Inflammatory macrophage treated with lipopolysaccharide for 1 hour (primary cell): ENCODE results near the gene TMEM167B.
"Not testable (repeated sequence)": the region's sequence is repeated elsewhere in the genome, so short reads cannot be mapped to it uniquely, and the experiment has no call there.

Experiments used
- DNase-seq, 2 donors: peaks; one replicate each; pipeline ENCODE4 v3.0.0-alpha.2; 2020 to 2022

Gene TMEM167B

DNA sequence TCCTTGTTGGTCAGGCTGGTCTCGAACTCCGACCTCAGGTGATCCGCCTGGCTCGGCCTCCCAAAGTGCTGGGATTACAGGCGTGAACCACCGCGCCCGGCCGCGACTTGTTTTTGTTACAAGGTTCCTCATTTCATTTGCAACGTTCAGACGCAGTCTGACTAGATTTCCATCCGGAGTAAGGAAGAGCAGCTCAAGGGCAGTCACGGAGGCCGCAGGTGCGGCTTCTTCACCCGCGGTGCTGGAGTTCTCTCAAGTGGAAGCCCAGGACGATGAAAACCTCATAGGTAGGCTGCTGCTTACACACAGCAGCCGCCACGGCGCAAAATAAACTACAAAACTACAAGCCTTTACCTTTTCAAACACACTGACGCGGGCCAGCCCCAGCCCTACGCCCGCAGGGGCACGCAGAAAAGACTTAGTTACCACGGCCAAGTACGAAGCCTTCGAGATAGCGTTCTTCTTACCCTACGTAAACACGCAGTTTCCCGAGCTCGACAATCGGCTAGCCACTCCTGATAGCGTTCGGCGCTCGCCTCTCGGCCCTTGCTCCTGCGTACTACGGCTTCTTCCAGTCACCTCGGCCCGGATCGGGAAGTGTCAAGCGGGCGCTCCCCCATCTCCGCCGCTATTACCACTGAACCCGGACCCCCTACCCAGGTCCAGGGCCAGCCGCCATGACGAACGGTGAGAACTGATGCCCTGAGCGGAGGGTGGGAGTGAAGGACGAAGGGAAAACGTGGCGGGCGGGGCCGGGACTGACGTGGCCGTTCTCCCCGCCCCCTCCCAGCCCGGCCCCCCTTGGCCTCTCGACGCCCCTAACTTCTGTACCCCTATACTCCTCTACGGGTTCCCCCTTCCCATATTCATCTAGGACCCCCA is at the start of gene TMEM167B:
TMEM167B (plus strand) TSS at position 569 of the 882 bp plus-strand sequence; CDS start at position 678, 109 bp downstream.
- DNase-seq = peak; percentile 91 to 93

DNA sequence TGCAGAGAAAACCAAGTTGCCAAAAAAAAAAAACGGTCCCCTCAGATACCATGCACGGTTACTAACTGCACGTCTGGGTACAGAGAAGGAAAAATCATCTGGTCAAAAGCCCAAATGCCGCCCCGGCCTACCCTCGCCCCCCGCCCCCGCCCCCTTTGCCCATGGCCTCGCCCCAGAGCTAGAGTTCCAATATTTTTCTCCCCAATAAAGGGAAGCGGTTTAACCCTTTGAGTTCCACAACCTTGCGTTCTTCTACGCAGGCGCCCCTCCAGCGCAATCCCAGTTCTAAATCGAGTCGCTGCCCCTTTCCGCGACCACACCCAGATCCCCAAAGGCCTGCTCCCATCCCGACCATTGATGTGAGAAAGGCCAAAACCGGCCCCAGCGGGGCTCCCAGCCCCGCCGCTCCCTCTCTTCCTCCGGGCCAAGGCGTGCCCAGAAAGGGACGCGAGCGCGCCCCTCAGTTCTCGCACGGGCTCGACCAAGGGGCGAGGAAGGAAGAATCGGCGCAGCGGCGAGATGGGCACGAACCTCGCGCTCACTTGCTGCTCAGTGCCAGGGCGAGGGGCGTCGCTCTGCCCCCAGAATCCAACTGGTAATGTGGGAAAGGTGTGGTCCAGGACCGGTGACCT is 49.5 kb upstream of the TMEM167B start:
- DNase-seq = peak; percentile 13 to 19

DNA sequence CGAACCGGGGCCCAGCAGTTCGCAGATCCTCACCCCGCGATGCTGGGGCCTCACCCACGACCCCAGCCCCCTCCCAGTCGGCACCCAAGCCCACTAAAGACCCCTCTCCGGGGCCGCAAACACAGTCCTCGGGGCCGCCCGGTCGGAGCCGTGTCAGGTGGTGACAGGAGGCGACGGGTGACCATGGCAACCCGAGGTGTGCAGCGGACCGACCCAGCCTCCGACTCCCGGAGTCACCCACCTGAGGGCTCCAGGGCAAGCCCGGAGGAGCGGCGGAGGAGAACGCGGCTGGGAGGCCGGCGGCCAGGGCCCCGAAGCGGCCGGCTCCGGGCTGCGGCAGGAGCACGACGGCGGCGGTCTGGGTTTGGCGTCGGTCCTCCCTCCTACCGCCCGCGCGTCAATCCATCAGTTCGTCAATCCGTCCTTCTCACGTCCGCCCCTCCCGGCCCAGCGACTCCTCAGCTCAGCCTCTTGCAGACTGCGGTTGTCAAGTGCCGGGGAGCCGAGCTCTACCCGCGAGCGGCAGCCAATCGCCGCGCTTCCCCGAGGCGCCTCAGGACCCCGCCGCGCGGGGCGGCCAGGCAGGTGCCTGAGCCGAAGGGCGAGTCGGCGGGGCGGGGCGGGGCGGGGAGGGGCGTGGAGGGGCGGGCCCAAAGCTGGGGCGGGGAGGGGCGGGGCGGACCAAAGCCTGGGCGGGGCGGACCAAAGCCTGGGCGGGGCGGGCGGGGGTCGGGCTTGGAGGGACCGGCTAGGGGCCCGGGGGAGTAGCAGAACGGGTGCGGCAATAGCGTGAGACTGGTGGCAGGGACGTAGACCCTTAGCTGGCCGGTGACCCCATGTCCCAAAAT is 48.7 kb upstream of the TMEM167B start, which contains the start of gene WDR47:
WDR47 (minus strand) TSS at position 482 of the 848 bp plus-strand sequence. CDS start 18,590 bp downstream, outside the sequence.
- peak; percentile 97 for DNase-seq

DNA sequence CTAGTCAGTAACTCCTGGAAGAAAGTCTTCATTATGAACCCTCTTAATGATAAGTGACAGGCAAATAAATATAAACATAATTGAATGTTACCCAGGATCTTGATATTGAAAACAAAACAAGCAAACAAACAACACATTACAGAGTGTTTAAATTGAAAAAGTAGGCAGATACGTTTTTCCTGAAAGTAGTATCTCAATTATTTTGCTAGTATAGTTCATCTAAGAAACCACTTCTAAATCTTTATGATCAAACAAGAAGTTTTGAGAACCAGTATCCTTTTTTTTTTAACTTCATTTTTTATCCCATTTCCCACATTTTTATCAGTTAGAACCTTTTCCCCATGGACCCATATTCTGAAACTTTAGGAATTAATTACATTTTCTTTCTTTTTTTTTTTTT is 45.0 kb upstream of the TMEM167B start:
- no peak for DNase-seq

DNA sequence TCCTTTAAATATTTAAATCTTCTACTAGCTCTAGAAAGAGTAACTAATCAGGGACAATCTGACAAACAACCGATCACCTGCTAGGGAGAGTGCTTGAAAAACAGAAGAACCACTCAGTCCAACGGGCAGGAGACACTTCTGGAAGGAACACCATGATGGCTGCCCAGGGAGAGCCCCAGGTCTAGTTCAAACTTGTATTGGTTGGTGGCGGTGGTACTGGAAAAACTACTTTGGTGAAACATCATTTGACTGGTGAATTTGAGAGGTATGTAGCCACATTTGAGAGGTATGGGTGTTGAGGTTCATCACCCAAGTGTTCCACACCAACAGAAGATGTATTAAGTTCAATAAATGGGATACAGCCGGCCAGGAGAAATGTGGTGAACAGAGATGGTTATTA is 43.9 kb upstream of the TMEM167B start:
- DNase-seq = no peak

DNA sequence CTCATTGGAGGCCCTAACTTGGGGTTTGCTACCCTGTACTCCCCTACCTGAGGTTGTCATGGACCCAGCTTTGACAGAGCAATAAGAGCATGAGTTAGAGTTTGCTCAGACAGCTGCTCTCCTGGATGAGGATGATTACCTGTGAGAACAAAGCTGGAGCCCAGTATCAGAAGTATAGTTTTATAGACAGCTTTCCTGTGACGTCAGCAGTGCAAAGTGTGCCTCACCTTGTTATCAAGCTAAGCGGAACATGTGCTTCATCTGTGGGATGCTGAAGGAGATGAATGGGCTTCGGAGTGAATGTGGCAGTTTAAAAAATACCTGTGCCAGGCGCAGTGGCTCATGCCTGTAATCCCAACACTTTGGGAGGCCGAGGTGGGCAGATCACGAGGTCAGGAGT is 43.2 kb upstream of the TMEM167B start:
- no peak for DNase-seq

DNA sequence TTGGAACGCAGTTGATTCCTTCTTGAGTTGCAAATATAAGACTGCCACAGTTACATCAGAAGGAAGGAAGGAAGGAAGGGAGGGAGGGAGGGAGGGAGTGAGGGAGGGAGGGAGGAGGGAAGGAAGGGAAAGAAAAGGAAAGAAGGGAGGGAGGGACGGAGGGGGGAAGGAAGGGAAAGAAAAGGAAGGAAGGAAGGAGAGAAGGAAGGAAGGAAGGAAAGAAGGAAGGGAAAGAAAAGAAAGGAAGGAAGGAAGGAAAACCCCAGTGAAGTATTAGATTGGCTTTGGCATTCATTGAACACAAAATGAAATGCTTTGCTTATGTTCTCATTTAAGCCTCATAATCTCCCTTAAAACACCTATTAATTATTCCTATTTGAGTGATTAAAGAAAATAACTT is 42.2 kb upstream of the TMEM167B start:
- DNase-seq = no peak

DNA sequence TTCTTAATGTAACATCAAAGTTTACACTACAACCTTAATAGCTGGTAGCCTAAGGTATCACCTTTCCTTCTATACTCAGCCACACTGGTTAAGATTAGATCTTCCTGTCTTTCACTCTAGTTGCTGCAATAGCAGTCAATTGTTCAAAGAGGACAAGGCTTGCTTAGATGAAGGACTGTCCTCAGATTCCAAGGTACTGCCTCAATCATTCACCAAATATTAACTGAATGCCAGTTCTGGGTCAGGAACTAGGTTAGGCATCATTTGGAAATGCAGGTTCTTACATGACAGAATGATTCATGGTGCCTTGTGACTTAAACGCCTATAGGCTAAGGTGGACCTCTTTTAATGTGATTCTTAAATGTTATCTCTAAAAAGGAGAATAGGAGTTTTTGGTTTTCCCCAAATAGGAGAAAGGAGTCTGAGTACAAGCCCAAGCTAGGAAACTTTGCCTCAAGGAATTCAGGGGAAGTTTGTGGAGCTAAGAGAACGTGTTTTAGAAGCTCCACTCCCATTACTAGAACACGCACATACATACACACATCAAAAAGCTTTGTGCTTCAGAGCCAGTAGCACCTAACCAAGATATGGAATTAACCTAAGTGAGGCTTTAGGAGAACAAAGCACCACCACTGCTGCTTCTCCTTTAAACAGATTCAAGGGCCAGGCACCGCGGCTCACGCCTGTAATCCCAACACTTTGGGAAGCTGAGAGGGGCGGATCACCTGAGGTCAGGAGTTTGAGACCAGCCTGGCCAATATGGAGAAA is 40.2 kb upstream of the TMEM167B start:
- DNase-seq = no peak

DNA sequence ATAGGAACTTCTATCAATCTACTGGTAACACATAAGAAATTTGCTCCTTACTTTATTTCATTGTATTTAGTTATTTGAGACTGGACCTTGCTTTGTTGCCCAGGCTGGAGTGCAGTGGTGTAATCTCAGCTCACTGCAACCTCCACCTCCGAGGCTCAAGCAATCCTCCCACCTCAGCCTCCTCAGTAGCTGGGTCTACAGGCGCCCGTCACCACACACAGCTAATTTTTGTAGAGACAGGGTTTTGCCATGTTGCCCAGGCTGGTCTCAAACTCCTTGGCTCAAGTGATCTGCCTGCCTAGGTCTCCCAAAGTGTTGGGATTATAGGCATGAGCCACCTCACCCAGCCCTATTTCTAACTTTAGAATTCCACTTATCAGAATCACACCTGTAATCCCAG is 38.4 kb upstream of the TMEM167B start:
- DNase-seq = not testable (repeated sequence)

DNA sequence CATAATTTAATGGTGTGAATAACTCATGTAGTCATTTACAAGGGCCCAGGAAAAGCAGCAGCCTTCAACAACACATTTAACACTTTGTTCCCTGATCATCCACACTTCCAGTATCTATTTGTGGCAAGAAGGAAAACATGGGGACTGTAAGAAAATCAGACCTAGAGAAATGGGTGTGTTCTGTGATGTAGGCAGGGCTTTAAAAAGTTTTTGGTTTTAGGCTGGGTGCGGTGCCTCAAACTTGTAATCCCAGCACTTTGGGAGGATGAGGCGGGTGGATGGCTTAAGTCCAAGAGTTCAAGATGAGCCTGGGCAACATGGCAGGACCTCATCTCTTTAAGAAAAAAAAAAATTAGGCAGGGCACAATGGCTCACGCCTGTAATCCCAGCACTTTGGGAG is 34.5 kb upstream of the TMEM167B start:
- DNase-seq = no peak

DNA sequence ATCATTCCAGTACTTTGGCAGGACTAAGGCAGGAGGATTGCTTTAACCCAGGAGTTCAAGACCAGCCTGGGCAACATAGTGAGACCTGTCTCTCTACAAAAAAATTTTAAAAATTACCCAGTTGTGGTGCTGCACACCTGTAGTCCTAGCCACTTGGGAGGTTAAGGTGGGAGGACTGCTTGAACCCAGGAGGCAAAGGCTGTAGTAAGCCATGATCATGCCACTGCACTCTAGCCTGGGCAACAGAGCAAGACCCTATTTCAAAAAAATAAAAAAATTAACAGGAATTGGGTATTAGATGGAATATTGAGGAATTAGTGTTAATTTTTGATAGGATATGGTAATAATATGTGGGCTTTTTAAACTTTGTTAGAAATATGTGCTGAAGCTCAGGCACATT is 31.5 kb upstream of the TMEM167B start:
- DNase-seq = no peak

DNA sequence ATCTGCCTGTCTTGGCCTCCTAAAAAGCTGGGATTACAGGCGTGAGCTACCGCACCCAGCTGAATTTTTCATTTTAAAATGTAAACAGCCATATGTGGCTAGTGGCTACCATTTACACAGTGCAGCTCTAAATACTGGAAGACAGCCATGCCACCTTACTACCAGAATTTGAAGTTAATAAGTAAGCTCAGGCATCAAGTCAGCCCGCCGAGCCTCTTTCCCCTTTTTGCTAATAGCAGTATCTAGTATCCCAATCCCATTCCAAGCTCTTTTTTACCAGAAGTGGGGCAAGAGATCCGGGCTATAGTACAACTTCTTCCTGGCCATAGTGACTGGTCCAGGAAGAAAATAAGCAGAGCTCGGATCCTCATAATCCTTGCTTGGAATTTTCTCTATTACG is 29.9 kb upstream of the TMEM167B start:
- DNase-seq = no peak

DNA sequence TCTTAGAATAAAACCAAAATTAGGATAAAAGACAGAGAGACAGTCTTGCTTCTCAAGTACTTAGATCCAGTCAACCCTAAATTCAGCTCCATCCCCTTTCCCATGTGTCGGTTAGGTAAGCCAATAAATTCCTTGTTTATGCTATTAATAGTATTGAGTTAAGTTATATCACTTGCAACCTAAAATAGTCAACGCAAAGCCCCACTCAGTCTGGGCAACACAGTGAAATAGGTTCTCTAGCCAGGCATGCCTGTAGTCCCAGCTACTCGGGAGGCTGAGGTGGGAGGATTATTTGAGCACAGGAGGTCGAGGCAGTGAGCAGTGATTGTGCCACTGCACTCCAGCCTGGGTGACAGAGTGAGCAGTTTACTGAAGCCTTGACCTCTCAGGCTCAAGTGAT is 29.4 kb upstream of the TMEM167B start:
- no peak for DNase-seq

DNA sequence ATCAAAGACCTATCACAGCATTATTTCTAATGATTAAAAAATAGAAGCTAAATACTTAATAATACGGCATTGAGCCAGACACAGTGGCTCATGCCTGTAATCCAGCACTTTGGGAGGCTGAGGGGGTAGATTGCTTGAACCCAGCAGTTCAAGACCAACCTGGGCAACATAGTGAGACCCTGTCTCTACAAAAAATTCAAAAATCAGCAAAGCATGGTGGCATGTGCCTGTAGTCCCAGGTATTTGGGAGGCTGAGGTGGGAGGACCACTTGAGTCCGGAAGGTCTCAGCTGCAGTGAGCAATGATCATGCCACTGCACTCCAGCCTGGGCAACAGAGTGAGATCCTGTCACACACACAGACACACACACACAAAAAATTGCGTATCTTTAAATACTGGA is 25.4 kb upstream of the TMEM167B start:
- DNase-seq = no peak

DNA sequence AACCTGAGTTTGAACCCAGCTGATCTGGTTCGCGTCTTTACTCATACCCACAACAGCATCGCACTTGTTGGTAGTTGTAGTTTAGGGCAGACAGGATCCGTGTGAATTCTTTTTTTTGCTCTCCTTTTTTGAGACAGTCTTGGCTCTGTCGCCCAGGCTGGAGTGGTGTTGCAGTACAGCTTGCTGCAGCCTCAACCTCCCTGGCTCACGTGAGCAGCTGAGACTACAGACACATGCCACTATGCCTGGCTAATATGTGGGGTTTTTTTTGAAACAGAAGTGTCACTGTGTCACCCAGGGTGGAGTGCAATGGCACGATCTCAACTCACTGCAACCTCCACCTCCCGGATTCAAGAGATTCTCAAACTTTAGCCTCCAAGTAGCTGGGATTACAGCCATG is 22.7 kb upstream of the TMEM167B start:
- no peak for DNase-seq

DNA sequence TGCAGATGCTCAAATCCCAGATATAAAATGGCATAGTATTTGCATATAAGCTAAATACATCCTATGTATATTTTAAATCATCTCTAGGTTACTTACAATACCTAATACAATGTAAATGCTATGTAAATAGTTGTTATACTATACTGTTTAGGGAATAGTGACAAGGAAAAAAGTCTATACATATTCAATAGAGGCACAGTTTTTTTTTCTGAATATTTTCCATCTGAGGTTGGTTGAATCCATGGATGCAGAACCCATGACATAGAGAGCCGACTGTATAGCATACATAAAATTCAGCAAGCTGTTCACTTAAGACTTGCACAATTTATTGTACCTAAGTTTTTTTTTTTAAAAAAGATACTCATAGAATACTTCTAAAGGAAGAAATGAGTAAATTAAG is 21.3 kb upstream of the TMEM167B start:
- DNase-seq = no peak

DNA sequence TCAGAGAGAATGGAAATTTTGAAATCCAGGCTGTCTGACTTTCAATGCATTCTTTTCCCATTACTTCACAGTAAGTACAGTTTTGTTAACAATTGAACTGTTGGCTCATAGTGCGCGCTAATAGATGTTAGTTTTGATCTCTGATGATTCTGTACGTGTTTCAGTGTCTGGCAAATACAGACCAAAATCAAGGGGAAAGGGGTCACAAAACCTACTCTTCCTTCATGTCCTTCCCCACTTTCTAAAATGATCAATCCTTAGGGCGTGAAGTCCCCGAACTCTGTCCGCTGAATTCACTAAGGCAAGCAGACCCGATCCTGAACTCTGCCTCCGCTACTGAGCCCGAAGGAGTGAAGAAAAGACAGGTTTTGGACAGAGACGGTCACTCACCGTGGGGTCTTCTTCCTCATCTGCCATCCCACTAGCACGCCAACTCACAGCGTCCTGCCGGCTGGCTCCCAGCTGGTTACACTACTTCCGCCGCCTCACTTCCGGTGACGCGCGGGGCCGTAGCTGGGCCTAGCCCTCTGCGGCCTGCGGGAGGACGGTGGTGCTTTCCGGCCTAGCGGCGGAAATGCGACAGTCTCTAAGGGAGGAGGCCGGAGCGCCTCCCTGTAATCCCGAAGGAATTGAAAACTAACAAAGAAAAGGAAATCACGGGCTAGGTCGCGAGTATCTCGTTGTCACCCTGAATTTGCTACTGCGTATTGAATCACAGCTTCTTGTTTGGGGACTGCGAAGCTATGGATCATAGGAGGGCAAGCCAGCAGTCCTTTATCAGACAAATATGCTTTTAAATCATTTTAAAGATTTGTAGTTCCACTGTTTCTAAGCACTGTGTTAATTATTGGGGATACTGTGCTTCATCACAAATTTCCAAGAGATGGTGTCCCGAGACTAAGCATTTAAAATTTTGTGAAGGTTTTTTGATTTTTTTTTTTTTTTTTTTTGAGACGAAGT is 14.8 kb upstream of the TMEM167B start, which contains the start of gene TAF13:
TAF13 (minus strand) TSS at position 473 of the 960 bp plus-strand sequence; CDS start at position 417, 56 bp downstream.
- peak; percentile 93 to 95 for DNase-seq

DNA sequence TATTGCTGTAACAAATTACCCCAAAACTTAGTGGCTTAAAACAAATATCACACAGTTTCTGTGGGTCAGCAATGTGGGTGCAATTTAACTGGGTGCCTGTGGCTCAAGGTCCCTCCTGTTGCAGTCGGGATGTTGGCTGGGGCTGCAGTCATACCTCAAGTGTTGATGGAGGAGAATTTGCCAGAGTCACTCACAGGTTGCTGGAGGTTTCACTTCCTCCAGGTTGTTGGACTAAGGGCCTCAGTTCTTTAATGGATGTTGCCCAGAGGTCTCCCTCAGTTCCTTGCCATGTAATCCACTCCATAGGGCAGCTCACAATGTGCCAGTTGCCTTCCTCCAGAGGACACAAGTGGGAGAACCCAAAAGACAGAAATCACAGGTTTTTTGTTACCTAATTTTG is 12.2 kb upstream of the TMEM167B start:
- DNase-seq = no peak

DNA sequence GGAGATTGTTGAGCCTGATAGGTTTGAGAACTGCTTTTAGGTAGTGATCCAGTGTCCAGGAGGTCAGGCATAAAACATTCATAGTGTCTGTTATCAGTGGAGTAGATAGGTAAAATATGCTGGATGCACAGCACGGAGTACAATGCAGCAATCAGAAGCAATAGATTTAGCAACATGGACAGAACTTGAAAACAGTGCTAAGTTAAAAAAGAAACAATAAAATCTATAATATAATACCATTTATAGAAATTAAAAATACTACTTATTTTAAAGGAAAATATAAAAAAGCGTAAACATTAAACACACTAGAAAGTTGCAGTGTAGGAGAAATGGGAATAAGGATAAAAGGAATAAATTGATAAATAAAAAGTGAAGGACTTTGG is 11.3 kb upstream of the TMEM167B start:
- DNase-seq = no peak

DNA sequence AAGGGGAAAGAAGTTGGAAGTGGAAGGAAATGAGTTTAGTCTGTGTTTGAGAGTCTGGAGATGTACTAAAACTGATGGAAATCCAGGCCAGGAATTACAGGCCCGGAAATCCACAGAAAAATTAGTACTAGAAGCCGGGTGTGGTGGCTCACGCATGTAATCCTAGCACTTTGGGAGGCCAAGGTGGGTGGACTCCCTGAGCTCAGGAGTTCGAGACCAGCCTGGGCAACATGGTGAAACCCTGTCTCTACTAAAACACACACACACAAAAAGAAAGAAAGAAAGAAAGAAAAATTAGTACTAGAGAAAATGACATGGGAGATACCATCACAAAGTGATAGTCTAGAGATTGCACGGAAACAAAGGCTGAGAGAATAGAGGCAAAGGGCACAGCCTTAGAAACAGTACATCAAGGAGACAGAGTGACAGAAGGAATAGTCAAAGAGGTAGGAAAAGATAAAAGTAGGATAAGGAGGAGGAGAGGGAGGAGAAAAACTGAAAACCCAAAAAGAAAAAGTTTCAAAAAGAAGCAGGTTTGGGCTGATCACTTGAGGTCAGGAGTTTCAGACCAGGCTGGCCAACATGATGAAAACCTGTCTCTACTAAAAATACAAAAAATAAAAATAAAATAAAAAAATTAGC is 10.0 kb upstream of the TMEM167B start:
- DNase-seq = no peak

DNA sequence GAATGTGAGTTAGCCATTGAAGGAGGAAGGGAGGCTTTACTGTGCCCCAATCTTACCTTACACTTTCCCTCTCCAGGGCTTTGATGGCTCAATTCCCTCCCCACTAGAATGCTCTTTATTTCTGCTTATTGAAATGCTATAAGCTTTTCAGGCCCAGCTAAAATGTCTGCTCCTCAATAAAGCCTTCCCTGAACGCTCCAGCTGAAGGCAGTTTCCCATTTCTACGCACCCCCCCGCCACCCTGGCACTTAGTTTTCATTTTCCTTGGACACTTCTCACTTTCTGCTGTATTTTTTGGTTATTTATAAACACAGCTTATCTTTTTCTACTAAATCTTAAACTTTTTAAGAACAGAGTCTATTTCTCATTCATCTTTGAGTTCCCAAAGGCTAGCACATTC is 7.1 kb upstream of the TMEM167B start:
- DNase-seq = no peak
